Measurements from ENCODE around the gene CTNND1.

Gene CTNND1

GRCh38 chr11:57791321-57792059 is 29.9 kb downstream of the CTNND1 start:
- DNase-seq (ENCODE audit: low spot score): no peak
- H3K4me1 Mint-ChIP-seq (ENCODE audit: low read depth): peaks cover 48% of the 10 kb centered on the region
- peak overlapping the region; percentile 78 for H3K4me3 Mint-ChIP-seq
- peaks cover 10% of the 10 kb centered on the region for H3K36me3 Mint-ChIP-seq (ENCODE audit: low read depth)
- H3K9me3 Mint-ChIP-seq: no peaks in the 10 kb centered on the region
- H3K27ac Mint-ChIP-seq: peak overlapping the region; percentile 93
- no peaks in the 10 kb centered on the region for H3K27me3 Mint-ChIP-seq (ENCODE audit: low read depth)

DNA sequence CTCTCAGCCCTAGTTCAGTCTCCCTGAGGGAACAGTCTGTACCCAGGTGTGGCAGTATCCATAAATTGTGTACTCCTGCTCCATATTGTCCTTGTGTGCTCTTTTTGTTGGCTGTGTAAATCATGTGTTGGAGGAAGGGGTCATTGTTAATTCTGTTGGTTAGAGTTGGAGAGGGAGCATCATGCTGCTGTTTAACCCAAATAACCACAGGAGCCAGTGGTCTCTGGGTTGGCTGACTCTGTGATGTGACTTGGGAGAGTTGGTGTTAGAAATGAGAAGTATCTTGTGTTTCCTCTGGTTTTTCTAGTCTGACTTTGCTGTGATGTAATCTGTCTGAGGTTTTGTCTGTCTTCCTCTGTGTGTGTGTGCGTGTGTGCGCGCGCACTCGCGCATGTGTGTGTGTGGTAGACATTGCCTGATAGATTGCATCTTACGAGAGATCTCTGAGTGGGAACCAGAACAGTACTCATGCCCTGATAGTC is 30.5 kb downstream of the CTNND1 start:
- H3K9me3 Mint-ChIP-seq: no peaks in the 10 kb centered on the region
- H3K27me3 Mint-ChIP-seq (ENCODE audit: low read depth): no peaks in the 10 kb centered on the region
- H3K4me3 Mint-ChIP-seq: peak overlapping the region; percentile 78
- H3K27ac Mint-ChIP-seq: peak overlapping the region; percentile 93
- peak; percentile 91 for DNase-seq (ENCODE audit: low spot score)
- peaks cover 10% of the 10 kb centered on the region for H3K36me3 Mint-ChIP-seq (ENCODE audit: low read depth)
- peaks cover 48% of the 10 kb centered on the region for H3K4me1 Mint-ChIP-seq (ENCODE audit: low read depth)

GRCh38 chr11:57792870-57793269 is 31.3 kb downstream of the CTNND1 start:
- H3K4me1 Mint-ChIP-seq (ENCODE audit: low read depth): peaks cover 48% of the 10 kb centered on the region
- peak overlapping the region; percentile 65 for H3K4me3 Mint-ChIP-seq
- H3K36me3 Mint-ChIP-seq (ENCODE audit: low read depth): peaks cover 10% of the 10 kb centered on the region
- no peaks in the 10 kb centered on the region for H3K9me3 Mint-ChIP-seq
- H3K27ac Mint-ChIP-seq: peak overlapping the region; percentile 80
- no peak for DNase-seq (ENCODE audit: low spot score)
- H3K27me3 Mint-ChIP-seq (ENCODE audit: low read depth): no peaks in the 10 kb centered on the region

DNA sequence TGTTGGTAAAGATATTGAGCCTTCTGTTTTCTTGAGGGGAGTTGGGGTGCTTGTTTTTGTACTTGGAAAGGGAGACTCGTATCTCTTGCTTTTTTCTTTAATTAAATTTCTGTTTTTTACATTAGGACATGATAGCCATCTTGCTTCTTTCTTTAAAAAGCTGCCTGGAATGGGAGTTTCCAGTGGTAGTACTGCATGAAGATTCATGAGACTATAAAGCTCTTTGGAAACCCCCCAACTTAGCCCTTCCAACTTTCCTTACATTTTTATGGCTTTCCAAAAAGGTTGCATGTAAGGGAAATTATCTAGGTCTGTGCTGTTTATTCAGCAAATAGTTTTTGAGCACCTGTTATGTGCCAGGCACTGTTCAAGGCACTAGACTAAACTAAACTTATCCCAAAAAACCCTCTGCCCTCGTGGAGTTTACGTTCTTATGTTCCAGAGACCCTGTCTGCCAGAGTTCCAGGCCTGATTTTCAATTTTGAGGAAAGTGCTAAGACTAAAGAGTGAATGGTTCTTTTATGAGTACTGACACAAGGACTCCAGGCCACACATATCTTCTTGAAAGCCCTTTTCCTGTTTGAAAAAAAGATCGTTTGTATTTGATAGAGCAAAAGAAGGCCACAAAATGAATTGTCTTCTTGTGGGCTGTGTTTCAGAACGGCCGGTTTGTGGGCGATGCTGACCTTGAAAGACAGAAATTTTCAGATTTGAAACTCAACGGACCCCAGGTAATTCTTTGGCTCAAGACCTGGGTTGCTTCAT is 31.9 kb downstream of the CTNND1 start:
- peak overlapping the region; percentile 65 for H3K4me3 Mint-ChIP-seq
- DNase-seq (ENCODE audit: low spot score): no peak
- H3K9me3 Mint-ChIP-seq: no peaks in the 10 kb centered on the region
- H3K27me3 Mint-ChIP-seq (ENCODE audit: low read depth): no peaks in the 10 kb centered on the region
- peaks cover 11% of the 10 kb centered on the region for H3K36me3 Mint-ChIP-seq (ENCODE audit: low read depth)
- peak overlapping the region; percentile 80 for H3K27ac Mint-ChIP-seq
- H3K4me1 Mint-ChIP-seq (ENCODE audit: low read depth): peaks cover 43% of the 10 kb centered on the region

GRCh38 chr11:57798905-57799559 is 37.4 kb downstream of the CTNND1 start:
- H3K36me3 Mint-ChIP-seq (ENCODE audit: low read depth): peaks cover 17% of the 10 kb centered on the region
- H3K4me3 Mint-ChIP-seq: no peak overlapping the region
- no peaks in the 10 kb centered on the region for H3K27me3 Mint-ChIP-seq (ENCODE audit: low read depth)
- H3K27ac Mint-ChIP-seq: peak overlapping the region; percentile 58
- H3K4me1 Mint-ChIP-seq (ENCODE audit: low read depth): peaks cover 31% of the 10 kb centered on the region
- no peak for DNase-seq (ENCODE audit: low spot score)
- H3K9me3 Mint-ChIP-seq: no peaks in the 10 kb centered on the region

DNA sequence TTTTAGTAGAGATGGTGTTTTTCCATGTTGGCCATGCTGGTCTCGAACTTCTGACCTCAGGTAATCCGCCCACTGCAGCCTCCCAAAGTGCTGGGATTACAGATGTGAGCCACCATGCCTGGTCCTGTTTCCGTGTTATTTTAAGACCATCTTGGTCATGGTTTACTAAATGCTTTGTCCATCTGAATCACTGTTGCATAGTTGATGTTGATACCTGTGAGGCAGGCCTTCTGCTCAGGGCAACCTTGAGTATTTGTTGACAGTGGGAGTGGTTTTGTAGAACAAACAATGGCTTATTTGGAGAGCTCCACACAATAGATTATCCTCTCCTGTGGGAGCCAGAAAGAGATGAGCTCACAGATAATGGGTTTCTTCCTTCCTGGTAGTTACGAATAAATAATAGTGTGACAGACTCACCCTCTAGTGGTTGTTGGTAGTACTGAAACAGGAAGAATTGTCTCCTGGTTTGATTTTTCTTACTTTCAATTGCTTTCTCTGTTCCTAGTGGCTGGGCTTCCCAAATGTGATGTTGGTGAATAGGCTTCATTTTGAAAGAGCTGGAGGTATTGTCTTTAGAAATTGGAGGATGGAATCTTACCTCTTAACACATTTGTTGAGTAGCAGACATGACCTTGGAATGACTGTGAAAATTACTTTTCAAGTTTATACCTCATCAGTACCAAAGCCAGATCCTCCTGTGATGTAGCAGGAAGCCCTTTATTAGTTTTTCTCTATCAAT is 39.0 kb downstream of the CTNND1 start:
- Mint-ChIP-seq H3K4me1 (ENCODE audit: low read depth) (peaks cover 24% of the 10 kb centered on the region), H3K27me3 (ENCODE audit: low read depth) (no peaks in the 10 kb centered on the region), H3K27ac (peak overlapping the region; percentile 22), H3K4me3 (peak overlapping the region; percentile 61), H3K9me3 (no peaks in the 10 kb centered on the region), H3K36me3 (ENCODE audit: low read depth) (peaks cover 16% of the 10 kb centered on the region)
- DNase-seq (ENCODE audit: low spot score): peak; percentile 12

GRCh38 chr11:57801183-57801485 is 39.5 kb downstream of the CTNND1 start:
- H3K4me3 Mint-ChIP-seq: peak overlapping the region; percentile 61
- DNase-seq (ENCODE audit: low spot score): no peak

DNA sequence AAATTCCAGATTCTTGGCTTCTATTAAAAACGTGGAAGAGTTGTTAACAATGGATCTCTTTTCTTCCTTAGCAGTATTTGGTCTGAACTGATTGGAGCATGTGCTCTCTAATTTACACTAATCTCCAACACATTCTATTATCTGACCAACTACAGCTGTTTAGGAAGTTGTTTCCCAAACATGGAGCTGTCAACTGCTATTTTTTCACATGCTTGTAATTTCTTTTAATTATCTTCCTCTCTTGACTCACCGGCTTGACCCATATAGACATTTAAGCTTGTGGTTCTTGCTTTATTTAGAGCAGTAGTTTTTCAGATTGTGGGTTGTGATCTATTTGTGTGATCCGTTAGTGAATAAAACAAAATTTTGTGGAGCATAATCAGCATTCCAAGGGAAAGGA is 40.8 kb downstream of the CTNND1 start:
- no peak for DNase-seq (ENCODE audit: low spot score)
- peaks cover 18% of the 10 kb centered on the region for H3K36me3 Mint-ChIP-seq (ENCODE audit: low read depth)
- H3K4me1 Mint-ChIP-seq (ENCODE audit: low read depth): peaks cover 21% of the 10 kb centered on the region
- H3K27ac Mint-ChIP-seq: no peak overlapping the region
- no peaks in the 10 kb centered on the region for H3K9me3 Mint-ChIP-seq
- H3K27me3 Mint-ChIP-seq (ENCODE audit: low read depth): no peaks in the 10 kb centered on the region
- H3K4me3 Mint-ChIP-seq: no peak overlapping the region

More at GRCh38 chr11:57801183-57801485, 39.5 kb downstream of the CTNND1 start:
- H3K4me1 Mint-ChIP-seq (ENCODE audit: low read depth): peaks cover 21% of the 10 kb centered on the region
- H3K36me3 Mint-ChIP-seq (ENCODE audit: low read depth): peaks cover 14% of the 10 kb centered on the region
- H3K9me3 Mint-ChIP-seq: no peaks in the 10 kb centered on the region
- H3K27ac Mint-ChIP-seq: no peak overlapping the region
- no peaks in the 10 kb centered on the region for H3K27me3 Mint-ChIP-seq (ENCODE audit: low read depth)

GRCh38 chr11:57804466-57804865 is 42.9 kb downstream of the CTNND1 start:
- Mint-ChIP-seq H3K27ac (no peak overlapping the region), H3K9me3 (no peaks in the 10 kb centered on the region), H3K27me3 (ENCODE audit: low read depth) (no peaks in the 10 kb centered on the region), H3K4me1 (ENCODE audit: low read depth) (peaks cover 15% of the 10 kb centered on the region), H3K36me3 (ENCODE audit: low read depth) (peaks cover 23% of the 10 kb centered on the region), H3K4me3 (no peak overlapping the region)
- no peak for DNase-seq (ENCODE audit: low spot score)

GRCh38 chr11:57805780-57806179 is 44.2 kb downstream of the CTNND1 start:
- Mint-ChIP-seq H3K9me3 (no peaks in the 10 kb centered on the region), H3K36me3 (ENCODE audit: low read depth) (peaks cover 25% of the 10 kb centered on the region), H3K27ac (no peak overlapping the region), H3K4me1 (ENCODE audit: low read depth) (peaks cover 7% of the 10 kb centered on the region), H3K27me3 (ENCODE audit: low read depth) (no peaks in the 10 kb centered on the region), H3K4me3 (no peak overlapping the region)
- no peak for DNase-seq (ENCODE audit: low spot score)

DNA sequence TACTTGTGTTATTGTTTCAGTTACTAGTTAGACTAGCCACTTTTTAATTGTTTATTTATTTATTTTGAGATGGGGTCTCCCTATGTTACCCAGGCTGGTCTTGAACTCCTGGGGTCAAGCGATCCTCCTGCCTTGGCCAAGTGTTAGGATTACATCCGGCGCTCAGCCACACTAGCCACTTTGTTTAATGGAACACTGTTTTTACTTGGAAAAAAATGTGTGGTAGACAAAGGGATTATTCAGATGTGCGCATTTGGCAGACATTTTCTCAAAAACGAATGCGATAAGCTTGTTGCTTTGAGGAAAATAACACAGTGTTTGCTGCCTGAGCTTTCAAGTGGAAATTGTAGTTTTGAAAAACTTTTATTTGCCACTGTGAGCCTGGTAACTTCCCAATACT is 51.0 kb downstream of the CTNND1 start:
- peaks cover 26% of the 10 kb centered on the region for H3K36me3 Mint-ChIP-seq (ENCODE audit: low read depth)
- no peaks in the 10 kb centered on the region for H3K27me3 Mint-ChIP-seq (ENCODE audit: low read depth)
- H3K4me1 Mint-ChIP-seq (ENCODE audit: low read depth): peaks cover 16% of the 10 kb centered on the region
- no peak for DNase-seq (ENCODE audit: low spot score)
- no peaks in the 10 kb centered on the region for H3K9me3 Mint-ChIP-seq
- H3K4me3 Mint-ChIP-seq: no peak overlapping the region
- H3K27ac Mint-ChIP-seq: no peak overlapping the region

GRCh38 chr11:57815476-57815875 is 53.9 kb downstream of the CTNND1 start:
- peaks cover 22% of the 10 kb centered on the region for H3K36me3 Mint-ChIP-seq (ENCODE audit: low read depth)
- H3K27me3 Mint-ChIP-seq (ENCODE audit: low read depth): no peaks in the 10 kb centered on the region
- H3K4me3 Mint-ChIP-seq: no peak overlapping the region
- H3K27ac Mint-ChIP-seq: no peak overlapping the region
- DNase-seq (ENCODE audit: low spot score): peak; percentile 11
- no peaks in the 10 kb centered on the region for H3K9me3 Mint-ChIP-seq
- H3K4me1 Mint-ChIP-seq (ENCODE audit: low read depth): peaks cover 16% of the 10 kb centered on the region

GRCh38 chr11:57815877-57816276 is 54.3 kb downstream of the CTNND1 start:
- Mint-ChIP-seq H3K4me1 (ENCODE audit: low read depth) (peaks cover 16% of the 10 kb centered on the region), H3K36me3 (ENCODE audit: low read depth) (peaks cover 22% of the 10 kb centered on the region), H3K27me3 (ENCODE audit: low read depth) (no peaks in the 10 kb centered on the region), H3K9me3 (no peaks in the 10 kb centered on the region), H3K4me3 (no peak overlapping the region), H3K27ac (no peak overlapping the region)
- DNase-seq (ENCODE audit: low spot score): no peak

All from T-helper 2 cell treated with Interferon-gamma antibody and Interleukin-4, amounts not matched to agents 5 μg/mL and 100 μg/mL, for 36 hours (primary cell).